ENCODE results near the gene MMP20.
"Not testable (repeated sequence)": the region's sequence is repeated elsewhere in the genome, so short reads cannot be mapped to it uniquely, and the experiment has no call there.

Gene MMP20, protein sequence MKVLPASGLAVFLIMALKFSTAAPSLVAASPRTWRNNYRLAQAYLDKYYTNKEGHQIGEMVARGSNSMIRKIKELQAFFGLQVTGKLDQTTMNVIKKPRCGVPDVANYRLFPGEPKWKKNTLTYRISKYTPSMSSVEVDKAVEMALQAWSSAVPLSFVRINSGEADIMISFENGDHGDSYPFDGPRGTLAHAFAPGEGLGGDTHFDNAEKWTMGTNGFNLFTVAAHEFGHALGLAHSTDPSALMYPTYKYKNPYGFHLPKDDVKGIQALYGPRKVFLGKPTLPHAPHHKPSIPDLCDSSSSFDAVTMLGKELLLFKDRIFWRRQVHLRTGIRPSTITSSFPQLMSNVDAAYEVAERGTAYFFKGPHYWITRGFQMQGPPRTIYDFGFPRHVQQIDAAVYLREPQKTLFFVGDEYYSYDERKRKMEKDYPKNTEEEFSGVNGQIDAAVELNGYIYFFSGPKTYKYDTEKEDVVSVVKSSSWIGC

DNA sequence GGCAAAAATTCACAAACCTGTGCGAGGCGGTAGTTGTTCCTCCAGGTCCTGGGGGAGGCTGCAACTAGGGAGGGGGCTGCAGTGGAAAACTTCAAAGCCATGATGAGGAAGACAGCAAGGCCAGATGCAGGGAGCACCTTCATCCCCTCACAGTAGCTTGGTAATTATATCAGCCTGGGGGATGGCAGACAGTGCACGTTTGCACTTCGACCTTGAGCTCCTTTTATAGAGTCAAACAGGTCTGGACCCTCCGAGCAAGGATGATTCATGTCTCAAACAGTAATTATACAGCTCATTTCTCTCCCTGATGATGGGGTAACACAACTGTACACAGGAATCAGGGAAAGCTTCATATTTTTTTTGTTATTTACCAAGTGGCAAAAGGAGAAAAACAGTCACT is at the start of gene MMP20:
Gene MMP20, minus strand, starts transcription at position 156 of the 400 bp plus-strand sequence. Its CDS starts 13 bp downstream, at position 143.
- DNase-seq (ENCODE audit: low read depth in 2 of 3, low spot score in 1 of 3) = no peak

DNA sequence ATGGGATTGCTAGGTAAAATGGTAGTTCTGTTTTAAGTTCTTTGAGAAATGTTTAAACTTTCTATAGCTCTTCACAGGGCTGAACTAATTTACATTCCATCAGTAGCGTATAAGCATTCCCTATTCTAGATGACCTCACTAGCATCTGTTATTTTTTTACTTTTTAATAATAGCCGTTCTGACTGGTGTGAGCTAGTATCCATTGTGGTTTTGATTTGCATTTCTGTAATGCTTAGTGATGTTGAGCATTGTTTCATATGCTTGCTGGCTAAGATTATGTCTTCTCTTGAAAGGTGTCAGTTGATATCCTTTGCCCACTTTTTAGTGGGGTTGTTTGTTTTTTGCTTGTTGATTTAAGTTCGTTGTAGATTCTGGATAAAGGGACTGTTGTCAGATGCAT is 44.5 kb upstream of the MMP20 start:
- DNase-seq (ENCODE audit: low read depth in 2 of 3, low spot score in 1 of 3) = no peak

DNA sequence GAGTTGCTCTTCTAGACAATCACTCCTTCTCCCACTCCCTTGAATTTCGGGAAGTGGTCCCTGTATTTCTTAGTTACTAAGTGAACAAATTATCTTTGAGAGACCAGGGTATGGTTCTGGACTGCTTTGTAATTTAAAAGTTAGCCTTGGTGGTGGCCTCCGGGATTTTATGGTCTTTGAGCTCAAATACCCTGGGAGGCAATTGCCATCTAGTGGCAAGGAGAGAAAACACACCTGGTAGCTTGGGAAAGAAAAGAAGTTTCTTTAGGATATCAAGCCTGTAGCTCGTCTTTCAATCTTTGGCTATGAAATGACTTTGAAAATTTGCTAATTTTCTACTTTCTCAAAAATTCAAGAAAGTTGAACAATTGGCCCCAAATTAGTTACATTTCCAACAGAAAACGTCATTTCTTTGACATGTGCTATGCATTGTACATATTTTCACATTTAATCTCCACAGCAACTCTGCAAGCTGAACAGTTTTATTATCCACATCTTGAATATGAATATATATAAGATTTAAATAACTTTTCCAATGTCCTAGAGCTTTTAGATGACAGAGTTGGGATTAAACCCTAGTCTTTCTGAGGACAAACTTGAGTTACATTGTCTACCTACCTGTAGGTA is 41.3 kb upstream of the MMP20 start:
- peak in 1 of 3 donors; percentile 11 for DNase-seq (ENCODE audit: low read depth in 2 of 3, low spot score in 1 of 3)

DNA sequence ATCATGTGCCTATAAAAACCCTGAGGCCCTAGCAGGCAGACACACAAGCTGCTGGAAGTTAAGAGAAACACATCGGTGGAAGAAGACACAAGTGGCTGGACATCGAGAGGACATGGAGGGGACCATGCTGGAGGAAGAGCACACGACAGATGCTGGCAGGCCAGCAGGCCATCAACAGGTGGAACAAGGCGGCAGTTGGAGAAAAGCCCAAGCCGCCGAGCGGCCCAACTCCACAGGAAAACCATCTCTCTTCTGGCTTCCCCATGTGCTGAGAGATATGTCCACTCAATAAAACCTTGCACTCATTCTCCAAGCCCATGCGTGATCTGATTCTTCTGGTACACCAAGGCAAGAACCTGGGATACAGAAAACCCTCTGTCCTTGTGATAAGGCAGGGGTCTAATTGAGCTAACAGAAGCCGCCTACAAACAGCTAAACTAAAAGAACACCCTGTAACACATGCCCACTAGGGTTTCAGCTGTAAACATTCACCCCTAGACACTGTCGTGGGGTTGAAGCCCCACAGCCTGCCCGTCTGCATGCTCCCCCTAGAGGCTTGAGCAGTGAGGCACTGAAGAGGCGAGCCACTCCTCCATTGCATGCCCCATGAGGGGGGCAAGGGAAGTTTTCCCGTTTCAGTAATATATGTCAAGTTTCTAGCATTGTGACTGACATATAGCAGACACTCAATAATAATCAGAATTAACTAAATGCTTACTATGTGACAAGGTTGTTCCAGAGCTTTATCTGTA is 39.0 kb upstream of the MMP20 start:
- peak in 1 of 3 donors; percentile 4 for DNase-seq (ENCODE audit: low read depth in 2 of 3, low spot score in 1 of 3)

DNA sequence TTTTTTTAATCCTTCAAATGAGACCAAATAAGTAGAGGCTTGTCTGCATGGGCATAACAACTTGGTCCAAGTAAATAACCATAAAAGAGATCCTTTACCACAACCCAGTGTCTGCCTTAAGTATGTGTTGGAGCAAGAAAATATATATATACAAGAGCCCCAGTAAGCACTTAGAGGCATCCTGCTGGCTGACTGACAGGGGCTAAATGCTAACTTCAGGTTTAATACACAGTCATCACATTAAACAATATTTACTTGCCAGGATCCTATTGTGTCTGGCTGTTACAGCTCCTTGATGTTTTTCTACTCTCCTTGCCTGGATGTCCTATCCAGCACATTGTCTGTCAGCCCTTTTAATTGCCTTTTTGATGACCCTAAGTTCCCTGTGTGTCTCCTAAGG is 37.5 kb upstream of the MMP20 start:
- no peak for DNase-seq (ENCODE audit: low read depth in 2 of 3, low spot score in 1 of 3)

DNA sequence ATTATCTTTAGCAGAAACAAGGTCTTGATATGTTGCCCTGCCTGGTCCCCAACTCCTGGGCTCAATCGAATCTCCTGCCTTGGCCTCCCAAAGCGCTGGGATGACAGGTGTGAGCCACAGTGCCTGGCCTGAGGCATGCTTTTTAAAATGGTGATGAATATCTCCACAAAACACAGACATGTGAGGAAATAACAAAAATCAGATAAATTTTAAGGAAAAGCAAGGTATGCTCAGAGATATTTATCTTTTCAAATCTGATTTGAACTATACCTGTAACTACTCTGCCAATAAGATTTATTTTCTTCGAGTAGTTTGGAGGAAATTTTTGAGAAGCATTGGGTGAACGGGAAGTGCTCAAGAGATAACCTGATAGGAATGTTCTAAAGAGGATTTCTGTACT is 35.9 kb upstream of the MMP20 start:
- no peak for DNase-seq (ENCODE audit: low read depth in 2 of 3, low spot score in 1 of 3)

DNA sequence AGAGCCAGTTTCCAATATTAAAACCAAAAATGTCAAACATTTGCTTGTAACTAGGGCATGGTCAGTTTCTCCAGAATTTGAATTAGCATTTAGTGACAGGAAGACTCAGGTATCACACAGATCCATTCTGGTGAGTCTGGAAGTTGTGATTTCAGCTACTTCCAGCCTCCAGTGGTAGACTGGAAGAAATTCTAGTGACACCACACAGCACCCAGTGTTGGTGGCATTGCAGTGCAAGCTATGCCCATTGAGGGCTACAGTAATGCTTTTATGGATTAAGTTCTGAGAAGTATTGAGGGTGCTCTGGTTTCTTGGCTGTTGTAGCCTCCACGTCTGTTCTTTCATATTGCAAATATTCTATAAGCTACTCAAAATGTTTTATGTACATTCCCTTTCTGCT is 31.4 kb upstream of the MMP20 start:
- DNase-seq (ENCODE audit: low read depth in 2 of 3, low spot score in 1 of 3) = no peak

DNA sequence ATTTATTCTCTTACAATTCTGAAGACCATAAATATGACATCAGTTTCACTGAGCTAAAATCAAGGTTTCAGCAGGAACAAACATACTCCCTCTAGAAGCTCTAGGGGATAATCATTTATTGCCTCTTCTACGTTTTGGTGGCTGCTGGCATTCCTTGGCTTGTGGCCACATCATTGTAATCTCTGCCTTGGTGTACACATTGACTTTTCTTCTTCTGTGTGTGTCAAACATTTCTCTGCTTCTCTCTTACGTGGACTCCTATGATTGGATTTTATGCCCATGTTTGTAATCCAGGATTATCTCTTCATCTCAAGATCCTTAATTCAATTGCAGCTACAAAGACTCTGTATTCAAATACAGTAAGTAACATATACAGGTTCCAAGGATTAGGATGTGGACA is 30.4 kb upstream of the MMP20 start:
- no peak for DNase-seq (ENCODE audit: low read depth in 2 of 3, low spot score in 1 of 3)

DNA sequence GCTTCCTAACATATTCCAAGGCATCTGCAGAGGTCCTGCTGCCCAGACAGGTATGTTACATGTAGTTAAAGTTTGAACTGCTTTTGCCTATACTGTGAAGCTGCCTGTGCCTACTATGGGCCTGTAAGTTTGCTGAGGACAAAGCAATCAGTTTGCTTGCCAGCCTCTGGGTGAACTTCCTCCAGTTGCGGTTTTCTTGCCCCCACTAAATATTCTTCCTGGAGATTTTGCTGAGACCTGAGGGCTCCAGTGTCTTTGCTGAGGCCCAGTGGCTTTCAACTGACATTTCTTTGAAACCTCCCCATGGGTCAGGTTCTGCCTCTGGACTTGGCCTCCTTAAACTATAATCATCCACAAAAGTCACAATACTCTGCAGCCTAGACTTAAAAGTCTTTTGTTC is 29.6 kb upstream of the MMP20 start:
- no peak for DNase-seq (ENCODE audit: low read depth in 2 of 3, low spot score in 1 of 3)

DNA sequence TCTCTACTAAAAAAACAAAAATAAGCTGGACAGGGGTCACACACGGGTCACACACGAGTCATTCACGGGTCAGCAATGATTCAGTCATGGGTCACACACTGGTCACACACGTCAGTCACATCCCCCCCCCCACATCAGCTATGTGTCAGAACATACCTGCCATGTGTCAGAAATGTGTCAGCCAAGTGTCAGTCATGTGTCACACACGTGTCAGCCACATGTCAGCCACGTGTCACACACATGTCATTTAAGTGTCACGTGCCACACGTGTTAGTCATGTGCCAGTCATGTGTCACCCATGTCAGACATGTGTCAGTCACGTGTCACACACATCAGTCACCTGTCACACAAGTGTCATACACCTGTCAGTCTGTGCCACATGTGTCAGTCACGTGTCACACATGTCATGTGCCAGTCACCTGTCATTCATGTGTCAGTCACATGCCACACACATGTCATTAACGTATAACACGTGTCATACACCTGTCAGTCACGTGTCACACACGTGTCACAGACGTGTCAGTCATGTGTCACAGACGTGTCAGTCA is 28.7 kb upstream of the MMP20 start:
- no peak for DNase-seq (ENCODE audit: low read depth in 2 of 3, low spot score in 1 of 3)

DNA sequence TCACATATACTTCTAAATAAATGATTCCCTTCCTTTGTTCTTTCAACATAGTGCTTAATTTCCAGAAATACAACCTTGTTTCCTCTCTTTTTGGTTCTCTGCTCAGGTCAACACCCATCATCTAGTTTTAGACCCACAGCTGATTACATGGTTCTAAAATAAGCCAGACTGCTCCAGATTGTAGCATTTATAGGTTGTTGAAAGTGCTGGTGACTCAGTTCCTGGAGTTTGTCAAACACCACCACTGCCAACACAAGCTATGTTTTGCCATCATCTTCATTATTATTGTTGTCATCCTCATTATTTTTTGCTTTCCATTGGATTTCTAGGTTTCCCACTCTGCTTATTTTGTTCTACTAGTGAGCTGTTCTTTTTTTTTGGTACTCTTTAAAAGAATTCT is 22.3 kb upstream of the MMP20 start:
- no peak for DNase-seq (ENCODE audit: low read depth in 2 of 3, low spot score in 1 of 3)

DNA sequence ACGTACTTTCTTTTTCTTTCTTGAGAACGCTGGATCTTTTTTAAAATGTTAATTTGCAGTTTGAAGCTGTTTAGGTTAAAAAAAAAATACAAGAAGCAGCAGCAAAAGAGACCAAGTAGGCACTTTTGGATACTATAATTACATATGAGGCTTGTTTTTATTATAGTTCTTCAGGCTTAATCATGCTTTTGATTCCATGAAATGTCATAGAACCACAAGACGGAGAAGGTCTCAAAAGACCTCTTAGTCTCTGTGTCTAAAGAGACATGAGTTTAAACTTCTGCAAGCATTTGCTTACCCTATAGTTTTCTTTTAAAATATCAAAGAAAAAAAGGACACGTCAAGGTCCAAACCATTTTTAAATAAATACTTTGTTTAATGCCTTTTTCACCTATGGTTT is 18.8 kb upstream of the MMP20 start:
- DNase-seq (ENCODE audit: low read depth in 2 of 3, low spot score in 1 of 3) = no peak

DNA sequence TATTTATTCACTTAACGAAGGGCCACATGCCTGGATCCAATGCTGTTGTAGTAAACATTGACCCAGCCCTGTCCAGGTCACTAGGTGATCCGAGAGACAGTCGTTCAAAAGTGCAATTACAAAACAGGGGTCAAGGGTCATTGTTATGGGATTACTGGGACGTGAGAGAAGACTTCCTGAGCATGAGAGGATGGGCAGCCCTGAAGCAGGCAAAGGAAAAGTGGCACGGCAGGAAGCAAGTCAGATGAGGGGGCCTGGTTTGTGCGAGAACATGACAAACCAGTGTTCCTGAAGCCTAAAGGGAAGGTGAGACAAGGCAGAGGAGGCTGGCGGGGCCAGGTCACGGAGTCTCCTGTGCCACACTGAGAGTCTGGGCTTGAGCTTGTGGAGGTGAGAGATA is 15.8 kb upstream of the MMP20 start:
- DNase-seq (ENCODE audit: low read depth in 2 of 3, low spot score in 1 of 3) = no peak

DNA sequence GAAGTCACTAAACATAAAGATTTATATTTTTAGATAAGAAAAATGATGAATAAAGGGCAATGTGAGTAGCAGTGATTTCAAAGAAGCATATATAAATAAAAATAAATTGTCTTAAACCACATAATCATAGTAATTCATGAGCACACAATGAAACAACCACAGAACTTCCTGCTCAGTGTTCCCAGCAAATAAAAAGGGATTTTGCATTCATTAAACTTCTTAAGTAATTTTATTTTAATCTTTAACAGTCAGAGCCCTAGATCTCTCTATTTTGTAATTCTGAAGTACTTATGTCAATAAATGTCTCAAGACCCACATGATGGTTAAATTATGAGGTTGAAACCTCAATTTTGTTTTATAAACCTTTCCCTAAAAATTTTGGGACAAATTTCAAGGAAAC is 14.5 kb upstream of the MMP20 start:
- DNase-seq (ENCODE audit: low read depth in 2 of 3, low spot score in 1 of 3) = no peak

DNA sequence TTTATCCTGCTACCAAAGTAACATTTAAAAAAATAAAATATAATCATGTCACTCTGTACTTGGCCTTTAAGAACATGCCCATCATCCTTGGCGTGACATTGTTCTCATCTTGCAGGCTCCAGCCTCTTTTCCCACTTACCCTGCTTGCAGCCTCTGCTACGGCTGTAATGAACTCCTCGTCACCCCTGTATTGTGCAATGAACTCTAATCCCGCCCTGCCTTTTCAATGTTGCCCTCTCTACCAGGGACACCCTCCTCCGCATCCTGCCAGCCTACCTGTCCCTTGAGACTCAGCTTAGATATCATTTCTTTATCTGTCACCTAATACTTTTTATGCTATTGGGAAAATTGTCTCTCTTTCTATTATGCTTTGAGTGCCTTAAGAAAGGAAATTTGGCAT is 12.6 kb upstream of the MMP20 start:
- DNase-seq (ENCODE audit: low read depth in 2 of 3, low spot score in 1 of 3) = no peak

DNA sequence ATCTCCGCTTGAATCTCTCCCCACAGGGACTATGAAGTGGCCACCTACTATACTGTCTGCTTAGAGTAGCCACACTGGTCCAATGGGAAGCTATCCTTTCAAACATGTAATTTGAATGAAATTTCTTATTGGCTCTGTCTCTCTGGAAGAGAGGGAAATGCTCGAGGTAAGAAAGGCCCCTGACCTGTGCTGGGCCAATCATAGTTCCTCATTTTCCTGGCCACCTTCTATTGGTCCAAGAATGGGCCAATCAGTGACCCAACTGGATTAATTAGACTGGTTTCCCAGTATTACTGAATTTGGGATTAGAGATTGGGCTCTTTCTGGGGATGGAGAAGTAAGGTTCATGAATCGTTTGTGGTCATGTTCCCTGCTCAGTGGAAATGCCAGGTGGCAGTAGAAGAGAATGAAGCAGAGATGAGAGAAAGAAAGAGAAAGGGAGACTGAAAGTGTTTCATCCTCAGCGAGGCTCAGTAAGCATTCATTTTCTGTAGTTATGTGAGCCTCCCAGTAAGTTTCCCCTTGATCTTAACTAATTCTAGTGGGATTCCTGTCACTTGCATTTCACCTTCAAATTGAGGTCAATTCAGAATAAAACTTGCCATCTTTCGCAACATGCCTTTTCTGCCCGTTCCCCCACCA is 8.4 kb upstream of the MMP20 start:
- no peak for DNase-seq (ENCODE audit: low read depth in 2 of 3, low spot score in 1 of 3)

DNA sequence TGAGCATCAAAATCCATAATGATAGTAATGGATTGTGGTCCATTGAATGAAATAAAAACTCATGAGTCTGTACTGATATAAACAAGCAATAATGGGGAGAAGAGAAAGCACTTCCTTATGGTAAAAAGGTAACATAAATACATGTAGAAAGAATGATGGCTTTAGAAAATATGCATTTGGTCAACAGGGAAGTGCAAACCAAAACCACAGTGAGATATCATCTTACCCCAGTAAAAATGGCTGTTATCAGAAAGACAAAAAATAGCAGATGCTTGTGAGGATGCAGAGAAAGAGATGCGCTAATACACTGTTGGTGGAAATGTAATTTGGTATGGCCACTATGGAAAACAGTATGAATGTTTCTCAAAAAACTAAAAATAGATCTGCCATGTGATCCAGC is 6.9 kb upstream of the MMP20 start:
- DNase-seq (ENCODE audit: low read depth in 2 of 3, low spot score in 1 of 3) = no peak

DNA sequence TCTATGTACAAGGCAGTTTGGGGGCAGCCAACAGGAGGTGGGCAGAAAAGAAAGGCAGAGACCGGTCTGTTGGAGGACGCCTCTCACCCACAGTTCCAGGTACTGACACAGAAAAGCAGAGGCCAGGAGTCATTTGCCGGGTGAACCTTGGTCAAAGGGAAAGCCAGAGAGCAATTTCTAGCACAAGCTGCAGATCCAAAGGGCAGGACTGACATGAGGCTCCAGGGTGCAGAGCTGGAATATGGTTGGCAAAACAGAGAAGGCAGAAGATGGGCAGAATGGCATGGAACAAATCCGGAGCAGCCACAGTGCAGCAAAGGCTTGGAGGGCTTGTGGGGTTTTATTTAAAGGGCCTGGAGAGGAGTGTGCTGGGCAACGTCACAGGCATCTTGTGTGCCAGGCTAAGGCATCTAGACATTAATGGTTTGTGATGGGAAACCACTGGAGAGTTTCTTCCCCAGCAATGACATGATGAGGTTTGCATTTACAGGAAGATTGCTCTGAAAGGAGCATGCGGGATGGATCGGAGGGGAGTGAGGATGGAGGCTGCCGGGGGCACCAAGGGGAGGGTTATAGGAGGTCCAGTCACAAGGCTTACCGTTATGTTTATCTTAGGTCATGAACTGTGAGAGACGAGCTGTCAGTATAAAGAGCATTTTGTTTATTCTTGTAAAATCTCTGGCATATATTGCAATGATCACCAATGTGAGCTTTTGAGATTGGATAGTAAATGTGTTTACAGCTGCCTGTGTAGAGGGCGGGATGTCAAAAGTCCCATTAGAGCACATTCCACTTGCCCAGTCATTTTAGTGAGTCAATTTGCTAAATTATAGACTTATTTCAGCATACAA is 5.7 kb upstream of the MMP20 start:
- no peak for DNase-seq (ENCODE audit: low read depth in 2 of 3, low spot score in 1 of 3)

DNA sequence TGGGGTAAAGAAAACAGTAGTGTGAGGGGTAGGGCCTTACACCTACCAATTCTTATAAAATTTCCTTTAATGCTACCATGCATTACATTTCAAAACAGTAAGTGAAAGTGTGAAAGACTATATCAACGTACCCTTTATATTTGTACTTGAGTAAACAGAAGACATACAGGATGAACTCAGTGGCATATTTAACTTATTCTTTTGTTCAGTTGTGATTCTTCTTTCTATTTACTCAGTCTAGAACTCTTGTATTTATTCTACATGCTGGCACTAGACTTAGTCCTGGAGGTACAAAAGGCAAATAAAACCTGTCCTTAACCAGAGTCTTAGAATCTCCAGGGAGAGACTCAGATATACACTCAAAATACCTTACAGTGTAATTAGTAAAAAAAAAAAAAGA is 4.8 kb upstream of the MMP20 start:
- DNase-seq (ENCODE audit: low read depth in 2 of 3, low spot score in 1 of 3) = not testable (repeated sequence)

DNA sequence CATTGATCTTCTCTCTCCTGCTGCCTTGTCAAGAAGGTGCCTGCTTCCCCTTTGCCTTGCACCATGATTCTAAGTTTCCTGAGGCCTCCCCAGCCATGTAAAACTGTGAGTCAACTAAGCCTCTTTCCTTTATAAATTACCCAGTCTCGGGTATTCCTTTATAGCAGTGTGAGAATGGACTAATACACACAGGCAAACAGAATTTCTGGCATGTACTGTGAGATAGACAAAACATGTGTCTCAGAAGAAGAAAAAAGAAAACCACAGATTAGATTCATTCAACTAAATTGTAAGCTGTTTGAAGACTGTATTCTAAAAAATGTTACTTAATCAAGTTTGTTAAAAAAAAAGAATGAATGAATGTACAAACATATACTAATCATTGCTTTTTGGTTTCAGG is 1.5 kb upstream of the MMP20 start:
- DNase-seq (ENCODE audit: low read depth in 2 of 3, low spot score in 1 of 3) = no peak

Measured in stimulated activated CD4-positive, alpha-beta T cell treated with anti-CD3 and anti-CD28 coated beads, Interleukin-12 subunit alpha, Interleukin-12 subunit beta, amount 100 ng/mL, for 48 hours (primary cell).